Activated CD4-positive, alpha-beta T cell treated with anti-CD3 and anti-CD28 coated beads, Interleukin-2, amount 50 U/mL, for 24 hours (primary cell): ENCODE data around the gene S100A16.
"Not testable (repeated sequence)": the region's sequence is repeated elsewhere in the genome, so short reads cannot be mapped to it uniquely, and the experiment has no call there.

Source experiments
- DNase-seq, 2 donors: peaks; one replicate each; pipeline ENCODE4 v3.0.0-alpha.2; 2020; ENCODE audit warnings: low read depth in 1 of 2, low spot score in 1 of 2

S100A16 gene

DNA sequence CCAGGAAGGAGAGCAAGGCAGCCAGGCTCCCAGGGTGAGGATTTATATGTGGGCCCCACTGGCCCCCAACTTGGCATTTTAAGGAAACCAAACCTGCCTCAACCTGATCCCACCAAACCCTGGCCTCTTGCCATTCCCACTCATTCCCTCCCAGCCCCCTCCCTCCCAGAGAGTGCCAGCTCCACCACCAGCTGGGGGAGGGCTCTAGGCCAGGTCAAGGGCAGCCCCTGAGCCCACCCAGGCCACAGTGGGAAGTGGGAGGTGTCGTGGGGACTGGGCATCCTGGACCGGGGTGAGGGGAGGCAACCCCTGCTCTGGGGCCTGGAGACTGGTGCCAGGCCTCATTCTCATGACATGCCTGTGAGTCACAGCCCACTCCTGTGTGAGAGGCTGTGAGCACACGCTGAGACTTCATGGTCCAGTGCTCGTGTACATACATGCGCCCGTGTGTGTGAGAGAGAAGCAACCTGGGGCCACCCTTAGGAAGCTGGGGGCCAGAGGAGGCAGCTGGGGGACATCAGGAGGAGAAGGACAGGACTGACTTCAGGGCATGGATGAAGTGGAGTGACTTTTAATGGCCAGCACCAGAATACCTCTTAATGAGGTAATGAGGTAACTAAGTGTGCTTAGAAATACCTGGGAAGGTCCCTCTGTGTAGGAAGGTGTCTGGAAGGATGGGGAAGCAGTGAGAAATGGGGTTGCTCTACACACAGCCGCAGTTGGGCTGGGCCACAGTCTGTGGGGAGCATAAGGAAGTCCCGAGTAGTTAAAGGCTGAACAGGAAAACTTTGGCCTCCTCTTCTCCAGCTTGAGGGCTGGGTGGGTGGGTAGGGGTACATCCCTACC lies 47.2 kb downstream of the S100A16 start, which contains the start of gene S100A2:
Gene S100A2 (minus strand): TSS at position 316 of the 846 bp plus-strand sequence. CDS start 1,967 bp downstream, outside the sequence.
- DNase-seq = peak in 1 of 2 donors; percentile 17

DNA sequence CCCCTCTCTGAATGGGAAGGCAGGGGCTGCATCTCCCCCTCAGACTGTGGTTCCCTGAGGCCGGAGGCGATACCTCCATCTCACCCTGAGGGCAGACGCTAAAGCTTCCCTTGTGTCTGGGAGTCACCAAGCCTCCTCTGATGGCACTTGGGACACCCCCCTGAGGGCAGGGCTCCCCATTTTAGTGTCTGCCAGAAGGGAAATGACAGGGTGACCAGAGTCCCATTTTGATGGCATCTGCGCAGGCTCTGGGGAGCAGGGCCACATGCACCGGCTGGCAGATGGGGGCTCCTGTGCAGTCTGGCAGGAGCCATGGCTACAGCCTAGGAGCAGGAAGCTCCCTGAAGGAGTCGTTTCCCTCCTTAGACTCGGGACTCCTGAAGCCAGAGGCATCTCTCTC lies 48.9 kb downstream of the S100A16 start:
- no peak for DNase-seq

- no peak for DNase-seq
Measured at GRCh38 chr1:153563483-153563901, 49.4 kb downstream of the S100A16 start.

GRCh38 chr1:153562021-153562420 lies 50.9 kb downstream of the S100A16 start:
- DNase-seq = not testable (repeated sequence)

DNA sequence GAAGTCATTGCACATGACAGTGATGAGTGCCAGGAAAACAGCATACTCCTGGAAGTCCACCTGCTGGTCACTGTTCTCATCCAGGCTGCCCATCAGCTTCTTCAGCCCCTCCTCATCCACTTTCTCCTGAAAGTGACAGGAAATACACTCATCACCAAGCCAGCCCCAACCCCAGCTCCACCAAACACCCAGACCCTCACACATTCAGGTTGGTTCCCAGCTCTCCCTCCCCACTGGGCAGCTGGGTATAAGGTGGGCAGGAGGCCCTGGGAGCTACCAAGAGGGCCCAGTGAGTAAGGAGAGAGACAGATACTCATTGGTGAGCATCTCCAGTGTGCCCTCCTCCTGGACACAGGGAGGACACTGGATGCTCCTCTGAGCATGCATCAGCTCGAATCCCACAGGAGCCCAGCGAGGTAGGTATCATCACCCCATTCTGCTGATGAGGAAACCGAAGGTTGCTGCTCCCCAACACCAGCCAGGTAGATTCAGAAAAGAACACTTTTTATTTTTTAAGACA lies 51.4 kb downstream of the S100A16 start:
- no peak for DNase-seq

GRCh38 chr1:153560771-153561465 lies 52.0 kb downstream of the S100A16 start:
- no peak for DNase-seq

DNA sequence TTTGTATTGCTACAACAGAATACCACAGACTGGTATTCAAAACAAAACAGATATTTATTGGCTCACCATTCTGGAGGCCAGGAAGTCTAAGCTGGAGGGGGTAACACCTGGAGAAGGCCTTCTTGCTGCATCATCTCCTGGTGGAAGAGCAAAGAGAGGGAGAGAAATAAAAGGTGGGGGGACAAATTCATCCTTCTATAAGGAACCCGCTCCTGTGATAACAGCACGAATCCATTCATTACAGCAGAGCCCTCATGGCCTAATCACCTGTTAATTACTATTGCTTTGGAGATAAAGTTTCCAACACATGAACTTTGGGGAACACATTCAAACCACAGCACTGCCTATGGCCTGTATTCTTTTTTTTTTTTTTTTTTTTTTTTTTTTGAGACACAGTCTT lies 52.7 kb downstream of the S100A16 start:
- DNase-seq = no peak

DNA sequence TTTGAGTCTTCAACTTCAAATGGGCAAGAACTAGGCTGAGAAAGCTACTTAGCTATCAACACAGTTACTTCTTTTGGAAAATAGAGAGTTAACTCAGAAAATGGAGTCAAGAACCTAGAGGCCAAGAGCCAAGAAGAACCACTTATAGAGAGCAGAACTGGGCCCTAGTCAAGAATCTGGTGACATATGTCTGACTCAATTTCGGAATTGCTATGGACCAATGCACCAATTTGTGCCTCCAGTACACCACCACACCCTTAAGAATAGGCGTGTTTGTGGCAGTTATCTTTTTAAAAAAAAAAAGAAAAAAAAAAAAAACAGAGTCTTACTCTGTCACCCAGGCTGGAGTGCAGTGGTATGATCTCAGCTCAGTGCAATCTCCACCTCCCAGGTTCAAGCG lies 55.1 kb downstream of the S100A16 start:
- DNase-seq = no peak
